K562 (cell line): ENCODE results near the gene TTC13. TPM values are rescaled to one million over a fixed set of nuclear protein-coding genes. Genes with fewer than 3 reads are reported as not detected.

Source experiments
- ATAC-seq: fragments of 200-7000 bp; cut with Tn5 transposase; 3 replicates; pipeline ENCODE4 v1.9.1; 2020; ENCODE audit warnings: moderate library complexity
- BruUV-seq: library from RNA; stranded (reverse); fragments of 400-500 nt; replicated peaks from 2 replicates; lab custom pipeline; 2021; lab: Mats Ljungman, UMichigan
- CTCF ChIA-PET: fragments of 300-600 bp; formaldehyde crosslinking; extraction: SDS; loops from one replicate; lab custom pipeline; 2021; ENCODE audit warnings: low intra/inter-chr PET ratio; lab: Yijun Ruan, JAX
- POLR2A ChIA-PET: fragments of 300-600, 350-650 bp; sonication (Branson Sonifier 250); formaldehyde crosslinking; extraction: SDS; loops from one replicate; lab custom pipeline; 2021; ENCODE audit warnings: antibody characterized with exemption, inconsistent platforms; lab: Yijun Ruan, JAX
- DNase-seq, 4 experiments: peaks; one replicate each; pipeline versions ENCODE4 v3.0.0 to v3.0.0-alpha.2; 2011 to 2018; ENCODE audit warnings: low spot score in 3 of 4, mixed read lengths in 3 of 4; ENCODE audit errors: extremely low read depth in 1 of 4
- FAIRE-seq: peaks from 2 replicates; lab custom pipeline; 2011; peaks lifted over from hg19 to GRCh38; lab: Jason Lieb, UNC
- H2AFZ ChIP-seq: 2 replicates; pipeline ENCODE4 v1.6.0; 2011; ENCODE audit warnings: low read depth, low read length, control low read depth, inconsistent platforms
- H3K27ac ChIP-seq: fragments of 200-600 bp; 3 replicates; pipeline ENCODE4 v1.8.0; 2011; ENCODE audit warnings: low read depth, mild to moderate bottlenecking, control low read depth, inconsistent platforms, low read length, moderate library complexity, mixed read lengths; ENCODE audit errors: extremely low read depth
- H3K27me3 ChIP-seq, 2 experiments: fragments of 300-600 bp in 1 of 2; 2 replicates in 1 of 2; 3 replicates in 1 of 2; pipeline versions ENCODE4 v1.6.0 to v1.8.0; 2011; ENCODE audit warnings: inconsistent platforms in 2 of 2, low read length in 2 of 2, mild to moderate bottlenecking in 1 of 2, mixed read lengths in 1 of 2, moderate library complexity in 1 of 2; ENCODE audit not compliant: control insufficient read depth in 2 of 2, insufficient read depth in 2 of 2
- H3K36me3 ChIP-seq: fragments of 300-600 bp; 3 replicates; pipeline ENCODE4 v1.8.0; 2011; ENCODE audit warnings: mild to moderate bottlenecking, low read length, inconsistent platforms; ENCODE audit not compliant: control insufficient read depth, insufficient read depth
- H3K4me1 ChIP-seq, 2 experiments: fragments of 200-600 bp in 1 of 2; replicated peaks in 1 of 2; 2 replicates in 1 of 2; 3 replicates in 1 of 2; pipeline versions ENCODE4 v1.5.1 to v1.8.0; 2011; ENCODE audit warnings: inconsistent platforms in 2 of 2, low read length in 2 of 2, mild to moderate bottlenecking in 1 of 2, mixed read lengths in 1 of 2, moderate library complexity in 1 of 2; ENCODE audit not compliant: control insufficient read depth in 2 of 2, insufficient read depth in 2 of 2
- H3K4me2 ChIP-seq: 2 replicates; pipeline ENCODE4 v1.6.1; 2011; ENCODE audit warnings: low read length, control low read depth, inconsistent platforms, mixed read lengths; ENCODE audit not compliant: insufficient read depth
- H3K4me3 ChIP-seq: fragments of 200-600 bp; sonication (generic), shearing (Covaris generic); 2 replicates; pipeline ENCODE4 v1.5.1; 2016; ENCODE audit warnings: control low read depth, inconsistent platforms
- H3K79me2 ChIP-seq: fragments of 200-600 bp; 3 replicates; pipeline ENCODE4 v1.8.0; 2011; ENCODE audit warnings: low read length, inconsistent platforms; ENCODE audit not compliant: control insufficient read depth, insufficient read depth
- H3K9ac ChIP-seq, 2 experiments: 2 replicates each; pipeline versions ENCODE4 v1.6.0 to v1.6.1; 2011; ENCODE audit warnings: low read depth in 2 of 2, low read length in 2 of 2, control low read depth in 1 of 2, inconsistent platforms in 1 of 2, mild to moderate bottlenecking in 1 of 2, mixed read lengths in 1 of 2; ENCODE audit not compliant: insufficient read depth in 1 of 2
- H3K9me1 ChIP-seq: one replicate; pipeline ENCODE4 v1.6.0; 2011; ENCODE audit warnings: inconsistent platforms, mild to moderate bottlenecking, low read length, moderate library complexity; ENCODE audit not compliant: control insufficient read depth, insufficient read depth
- H3K9me3 ChIP-seq: replicated peaks from 2 replicates; pipeline ENCODE4 v1.5.1; 2011; ENCODE audit warnings: low read depth, low read length, inconsistent platforms; ENCODE audit not compliant: control insufficient read depth, insufficient read depth
- H4K20me1 ChIP-seq: replicated peaks from 2 replicates; pipeline ENCODE4 v1.6.1; 2011; ENCODE audit warnings: low read length, inconsistent platforms, mixed read lengths; ENCODE audit not compliant: control insufficient read depth, insufficient read depth
- BCLAF1 ChIP-seq, 2 experiments: fragments of 450-650 bp in 1 of 2; IDR thresholded peaks; 2 replicates each; pipeline ENCODE4 v1.6.1; 2011 to 2017; ENCODE audit warnings: low read depth in 2 of 2, antibody characterized with exemption in 1 of 2, borderline replicate concordance in 1 of 2, low read length in 1 of 2, mild to moderate bottlenecking in 1 of 2, mixed read lengths in 1 of 2; ENCODE audit not compliant: control insufficient read depth in 1 of 2
- FUS ChIP-seq: fragments of 200-400 bp; formaldehyde crosslinking; optimal IDR thresholded peaks from 2 replicates; pipeline ENCODE3; 2017; ENCODE audit warnings: low read depth, low read length
- GABPA ChIP-seq: fragments of 200-800 bp; sonication (Bioruptor generic); conservative IDR thresholded peaks from 2 replicates; pipeline ENCODE4 v1.6.1; 2016; ENCODE audit warnings: low read depth, missing genetic modification characterization, missing compliant biosample characterization
- KDM4B ChIP-seq, 2 experiments: fragments of 450-650 bp in 1 of 2; sonication (generic) in 1 of 2; IDR thresholded peaks; 2 replicates each; pipeline ENCODE4 v1.6.1; 2016 to 2017; ENCODE audit warnings: borderline replicate concordance in 2 of 2, antibody characterized with exemption in 1 of 2, low read depth in 1 of 2, mild to moderate bottlenecking in 1 of 2
- KLF16 ChIP-seq: IDR thresholded peaks from 2 replicates; pipeline ENCODE4 v1.6.1; 2016; ENCODE audit warnings: antibody characterized with exemption
- MCM7 ChIP-seq, 2 experiments: fragments of 450-650 bp; IDR thresholded peaks; 2 replicates each; pipeline ENCODE4 v1.6.1; 2016 to 2018
- PML ChIP-seq: IDR thresholded peaks from 2 replicates; pipeline ENCODE4 v1.6.1; 2012; ENCODE audit warnings: low read length, inconsistent platforms
- PTBP1 ChIP-seq: fragments of 200-400 bp; formaldehyde crosslinking; IDR thresholded peaks from 2 replicates; pipeline ENCODE4 v1.6.1; 2017; ENCODE audit warnings: low read depth, low read length
- RNF2 ChIP-seq: sonication (generic); IDR thresholded peaks from 2 replicates; pipeline ENCODE4 v1.6.1; 2016
- ZNF121 ChIP-seq: sonication (generic); formaldehyde crosslinking; conservative IDR thresholded peaks from 2 replicates; pipeline ENCODE4 v1.8.0; 2022; ENCODE audit warnings: missing genetic modification reagents
- WGBS: fragments of 100-300 bp; shearing (Covaris generic); methylation state at CpG from one replicate; pipeline ENCODE4 v1.1.6; 2016; ENCODE audit warnings: low coverage, mixed read lengths; ENCODE audit not compliant: insufficient coverage; ENCODE audit errors: missing lambda C conversion rate; 5-methylcytosine and 5-hydroxymethylcytosine counted together
- in situ Hi-C: fragments of 300-500 bp; cut with MboI; formaldehyde crosslinking; loops from 4 replicates; pipeline ENCODE4 v1.15.0; 2018; ENCODE audit warnings: inconsistent platforms, mixed read lengths
- intact Hi-C: fragments of 100-400 bp; cut with micrococcal nuclease; formaldehyde crosslinking; loops from 2 replicates; pipeline ENCODE4 v1.14.2; 2022
- polyA plus RNA-seq, 8 experiments: library from polyadenylated mRNA; depleted of rRNA in 4 of 8; stranded (reverse) in 5 of 8; unstranded in 3 of 8; fragments of >200 nt; fragmentation: Nextera tagmentation in 2 of 8; fragmentation: Illumina TruSeq in 1 of 8; extraction: Ambion mirVana in 2 of 8; extraction: Trizol in 1 of 8; gene quantifications; 2 replicates each; pipeline versions ENCODE4 v1.2.1 to v1.2.3, GENCODE V29; 2011 to 2014; ENCODE audit warnings: inconsistent platforms in 1 of 8, missing spikeins in 1 of 8
- total RNA-seq, 7 experiments: library from RNA; depleted of rRNA in 6 of 7; stranded (reverse); fragments of >200 nt in 6 of 7; fragmentation: Illumina TruSeq in 2 of 7; extraction: Trizol in 2 of 7; gene quantifications; 2 replicates each; pipeline versions ENCODE4 v1.2.1 to v1.2.3, GENCODE V29; 2011 to 2021; ENCODE audit warnings: low replicate concordance in 1 of 7

The TTC13 gene
- total and polyA plus RNA-seq, 9 of the 15 experiments (the other 6 are each of a cell fraction or from before 2014, with no cell fraction given): 1.7 to 13.8 (median 9.6) TPM

- no peaks in the 10 kb centered on the region for H3K9me1 ChIP-seq
- H3K4me3 ChIP-seq: no peak overlapping the region
- H4K20me1 ChIP-seq: 0 out of 2 replicates have a peak, but pooled peaks cover 5% of the 10 kb centered on the region
- ChIA-PET POLR2A (interaction anchor here (0.5 to 1.1 kb wide), 3 partner anchors 9 to 305 kb away, joined by 3 read pairs; no protein-coding TSS in a partner anchor), CTCF (no interaction called here)
- FAIRE-seq: no peak
- no peak overlapping the region for H2AFZ ChIP-seq
- BruUV-seq: no TSS peak
- H3K9ac ChIP-seq: no peak overlapping the region
- H3K27me3 ChIP-seq: peaks cover 5 to 10% of the 10 kb centered on the region in 2 experiments; a peak in 4 of 5 replicates
- TF ChIP-seq KDM4B (IDR thresholded peaks at IDR 0.05; ENCODE audit: borderline replicate concordance in 2 of 2, low read depth in 1 of 2) (no peak), PML (no peak), PTBP1 (no peak), MCM7 (IDR thresholded peaks at IDR 0.05) (no peak), FUS (no peak)
- TF ChIP-seq, all 486 proteins: peak for 0
- Histone ChIP-seq H3K36me3 (peaks cover 4% of the 10 kb centered on the region; the same call in 2 of the 3 replicates), H3K4me1 (peaks cover 0 to 4% of the 10 kb centered on the region in 2 experiments; a peak in 1 of 5 replicates), H3K27ac (no peak overlapping the region), H3K4me2 (no peak overlapping the region), H3K79me2 (no peaks in the 10 kb centered on the region), H3K9me3 (no peaks in the 10 kb centered on the region)
- no peak for ATAC-seq
- in situ Hi-C loops: no loop called here
- intact Hi-C loops: no loop called here
- 50% methylated on average over 6 of the region's 6 CpGs for WGBS
- DNase-seq: no peak
Observed at GRCh38 chr1:230901671-230902070, 77.0 kb downstream of the TTC13 start.

- H3K4me1 ChIP-seq: peaks cover 0 to 4% of the 10 kb centered on the region in 2 experiments; a peak in 1 of 5 replicates
- BruUV-seq: no TSS peak
- no peak overlapping the region for H3K9ac ChIP-seq
- H3K9me1 ChIP-seq: no peaks in the 10 kb centered on the region
- ATAC-seq (peak; percentile 49; the same call in 2 of the 3 replicates), DNase-seq (no peak), FAIRE-seq (no peak)
- H3K9me3 ChIP-seq: no peaks in the 10 kb centered on the region
- ChIA-PET POLR2A (interaction anchor here (0.6 to 0.9 kb wide), 5 partner anchors 14 to 1266 kb away, joined by 3 to 4 read pairs (median 3); partner anchors contain the start of gene TRIM67), CTCF (no interaction called here)
- H3K36me3 ChIP-seq: no peaks in the 10 kb centered on the region; the same call in 2 of the 3 replicates
- 0 out of 2 replicates have a peak, but pooled peaks cover 5% of the 10 kb centered on the region for H4K20me1 ChIP-seq
- intact Hi-C loops (no loop called here), in situ Hi-C loops (no loop called here)
- H2AFZ ChIP-seq: no peak overlapping the region
- no peak overlapping the region for H3K4me3 ChIP-seq
- H3K27me3 ChIP-seq: peaks cover 8 to 10% of the 10 kb centered on the region in 2 experiments; a peak in 4 of 5 replicates
- H3K4me2 ChIP-seq: no peak overlapping the region
- H3K27ac ChIP-seq: no peak overlapping the region
- no peaks in the 10 kb centered on the region for H3K79me2 ChIP-seq
- WGBS: 27% methylated on average over 6 of the region's 6 CpGs
- TF ChIP-seq GABPA (tag) (no peak), BCLAF1 (IDR thresholded peaks at IDR 0.05; ENCODE audit: borderline replicate concordance in 1 of 2, control insufficient read depth in 1 of 2, low read depth in 2 of 2, low read length in 1 of 2) (no peak), ZNF121 (CRISPR knock-in tag) (no peak), RNF2 (no peak), KLF16 (no peak)
Observed at GRCh38 chr1:230900984-230901383, 77.7 kb downstream of the TTC13 start.
